Osteoblast (primary cell): ENCODE measurements around the gene NLRP13. TPM values are rescaled to one million over a fixed set of nuclear protein-coding genes. Genes with fewer than 3 reads are reported as not detected.

Experiments
- DNase-seq: peaks from one replicate; pipeline ENCODE4 v3.0.0; 2011; ENCODE audit warnings: low spot score, mixed read lengths; ENCODE audit not compliant: insufficient read length; ENCODE audit errors: missing footprints
- H2AFZ ChIP-seq: 2 replicates; pipeline ENCODE4 v1.6.0; 2011; ENCODE audit warnings: mild to moderate bottlenecking, low read length
- H3K27ac ChIP-seq: 2 replicates; pipeline ENCODE4 v1.5.1; 2011; ENCODE audit warnings: mild to moderate bottlenecking, low read depth, low read length, moderate library complexity
- H3K27me3 ChIP-seq: 2 replicates; pipeline ENCODE4 v1.6.0; 2012; ENCODE audit warnings: mild to moderate bottlenecking, control low read depth, inconsistent platforms, low read length, moderate library complexity; ENCODE audit not compliant: insufficient read depth
- H3K36me3 ChIP-seq: 2 replicates; pipeline ENCODE4 v1.5.1; 2011; ENCODE audit warnings: mild to moderate bottlenecking, low read length, control low read depth, moderate library complexity; ENCODE audit not compliant: insufficient read depth
- H3K4me1 ChIP-seq: 2 replicates; pipeline ENCODE4 v1.5.1; 2011; ENCODE audit warnings: mild to moderate bottlenecking, low read length, control low read depth, moderate library complexity; ENCODE audit not compliant: insufficient read depth
- H3K4me2 ChIP-seq: 2 replicates; pipeline ENCODE4 v1.6.0; 2011; ENCODE audit warnings: mild to moderate bottlenecking, low read length; ENCODE audit not compliant: insufficient read depth
- H3K4me3 ChIP-seq: fragments of 200-600 bp; sonication (generic); 3 replicates; pipeline ENCODE4 v1.5.1; 2012; ENCODE audit warnings: mild to moderate bottlenecking, low read length, inconsistent platforms; ENCODE audit not compliant: insufficient read depth
- H3K79me2 ChIP-seq: 2 replicates; pipeline ENCODE4 v1.6.0; 2012; ENCODE audit warnings: mild to moderate bottlenecking, low read length, control low read depth, inconsistent platforms; ENCODE audit not compliant: insufficient read depth
- H3K9me3 ChIP-seq: 2 replicates; pipeline ENCODE4 v1.5.1; 2011; ENCODE audit warnings: low read depth, low read length, control low read depth
- H4K20me1 ChIP-seq: 2 replicates; pipeline ENCODE4 v1.6.0; 2012; ENCODE audit warnings: mild to moderate bottlenecking, low read length, control low read depth; ENCODE audit not compliant: insufficient read depth
- CTCF ChIP-seq: IDR thresholded peaks from 2 replicates; pipeline ENCODE4 v1.5.1; 2011; ENCODE audit warnings: mild to moderate bottlenecking, low read depth, low read length, moderate library complexity; ENCODE audit errors: extremely low read depth
- total RNA-seq: library from RNA; depleted of rRNA; stranded (reverse); fragments of >200 nt; gene quantifications from 2 replicates; pipeline ENCODE4 v1.2.3, GENCODE V29; 2012

NLRP13 gene
- total RNA-seq, 1 donor: not detected

GRCh38 chr19:55857149-55857548, 75.0 kb downstream of the NLRP13 start:
- Histone ChIP-seq H2AFZ (no peak overlapping the region), H3K36me3 (no peaks in the 10 kb centered on the region), H3K9me3 (no peaks in the 10 kb centered on the region), H3K27ac (no peak overlapping the region), H3K27me3 (no peaks in the 10 kb centered on the region), H3K79me2 (no peaks in the 10 kb centered on the region), H4K20me1 (no peaks in the 10 kb centered on the region), H3K4me2 (no peak overlapping the region), H3K4me3 (no peak overlapping the region), H3K4me1 (no peaks in the 10 kb centered on the region)
- DNase-seq: no peak
- TF ChIP-seq CTCF: no peak

GRCh38 chr19:55855160-55855559, 77.0 kb downstream of the NLRP13 start:
- Histone ChIP-seq H3K4me1 (no peaks in the 10 kb centered on the region), H3K79me2 (no peaks in the 10 kb centered on the region), H3K9me3 (no peaks in the 10 kb centered on the region), H3K27ac (no peak overlapping the region), H3K4me3 (no peak overlapping the region), H4K20me1 (no peaks in the 10 kb centered on the region), H3K36me3 (no peaks in the 10 kb centered on the region), H3K27me3 (no peaks in the 10 kb centered on the region), H2AFZ (no peak overlapping the region), H3K4me2 (no peak overlapping the region)
- TF ChIP-seq CTCF: no peak
- peak; percentile 46 for DNase-seq

Other genes starting within 250 kb of the NLRP13 start
- gene NLRP9, start 193.9 kb downstream of the NLRP13 start, total RNA-seq: not detected in 2 replicates
- gene RFPL4A, start 173.2 kb downstream of the NLRP13 start, total RNA-seq: not detected in 2 replicates
- gene RFPL4AL1, start 163.2 kb downstream of the NLRP13 start, total RNA-seq: not detected in 2 replicates
- gene NLRP11, start 100.3 kb downstream of the NLRP13 start, total RNA-seq: not detected in 2 replicates
- not detected in 2 replicates for gene NLRP4, start 95.8 kb downstream of the NLRP13 start, total RNA-seq
- gene NLRP8, start 15.5 kb upstream of the NLRP13 start, total RNA-seq: not detected in 2 replicates
- gene NLRP5, start 54.4 kb upstream of the NLRP13 start, total RNA-seq: not detected in 2 replicates
- 23.6 and 27.5 TPM in 2 replicates for gene ZNF787, start 189.0 kb upstream of the NLRP13 start, total RNA-seq
- 13.0 and 16.6 TPM in 2 replicates for gene ZNF444, start 209.0 kb upstream of the NLRP13 start, total RNA-seq
- gene GALP, start 243.7 kb upstream of the NLRP13 start, total RNA-seq: not detected in 2 replicates